LNCaP clone FGC (cell line): ENCODE measurements around the gene TMEM94.
A peak's percentile ranks its signal among the peaks of the same experiment; 100 is the strongest.

Source experiments
- DNase-seq: peaks from one replicate; pipeline ENCODE4 v3.0.0-alpha.2; 2011; ENCODE audit warnings: low read depth
- H3K4me3 ChIP-seq: 2 replicates; pipeline ENCODE4 v1.5.1; 2011; ENCODE audit warnings: mild to moderate bottlenecking, low read depth, low read length, control low read depth
- CTCF ChIP-seq: IDR thresholded peaks from 2 replicates; pipeline ENCODE4 v1.5.1; 2012; ENCODE audit warnings: mild to moderate bottlenecking; ENCODE audit not compliant: control insufficient read depth, insufficient read depth; ENCODE audit errors: extremely low read depth

Gene TMEM94

GRCh38 chr17:75503337-75503950 is 47.0 kb downstream of the TMEM94 start:
- DNase-seq: no peak
- no peak overlapping the region for H3K4me3 ChIP-seq
- TF ChIP-seq CTCF: no peak

- TF ChIP-seq CTCF: no peak
- no peak overlapping the region for H3K4me3 ChIP-seq
- DNase-seq: no peak
These were observed 47.5 kb downstream of the TMEM94 start for GRCh38 chr17:75503976-75504346.

DNA sequence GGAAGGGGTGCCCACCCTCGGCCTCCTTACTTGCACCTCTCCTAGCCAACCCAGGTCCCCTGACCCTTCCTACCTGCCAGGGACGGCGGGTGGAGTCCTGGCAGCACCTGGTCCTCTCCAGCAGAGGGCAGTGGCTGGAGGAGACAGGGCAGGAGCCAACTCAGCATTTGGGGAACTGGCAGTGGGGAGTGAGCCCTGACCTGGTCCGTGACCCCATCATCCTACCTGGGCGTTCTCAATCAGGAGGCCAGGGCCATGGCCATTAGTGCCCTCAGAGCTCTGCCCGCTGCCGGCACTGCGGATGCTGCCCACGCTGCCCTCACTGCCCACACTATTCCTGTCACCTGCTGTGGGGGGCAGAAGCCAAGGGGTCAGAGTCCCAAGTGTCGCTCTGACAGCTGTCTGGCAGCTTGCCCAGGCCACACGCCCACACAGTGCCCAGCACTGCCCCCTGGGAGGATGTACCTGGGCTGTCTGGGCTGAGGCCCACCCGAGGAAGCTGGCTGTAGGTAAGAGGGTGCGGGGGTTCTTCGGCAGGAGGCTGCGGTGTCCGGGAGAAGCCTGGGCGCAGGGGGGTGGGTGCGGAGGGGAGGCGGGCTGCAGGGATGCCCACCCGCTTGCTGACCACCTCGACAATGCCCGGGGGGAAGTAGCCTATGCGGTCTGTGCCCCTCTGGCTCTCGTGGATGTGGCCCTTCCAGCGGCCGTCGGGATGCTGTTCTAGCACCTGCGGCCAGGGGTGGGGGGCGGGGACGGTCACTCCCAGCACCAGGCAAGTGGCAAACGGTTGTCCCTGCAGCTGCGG is 48.1 kb downstream of the TMEM94 start:
- peak; percentile 89 for TF ChIP-seq CTCF
- no peak overlapping the region for H3K4me3 ChIP-seq
- no peak for DNase-seq

DNA sequence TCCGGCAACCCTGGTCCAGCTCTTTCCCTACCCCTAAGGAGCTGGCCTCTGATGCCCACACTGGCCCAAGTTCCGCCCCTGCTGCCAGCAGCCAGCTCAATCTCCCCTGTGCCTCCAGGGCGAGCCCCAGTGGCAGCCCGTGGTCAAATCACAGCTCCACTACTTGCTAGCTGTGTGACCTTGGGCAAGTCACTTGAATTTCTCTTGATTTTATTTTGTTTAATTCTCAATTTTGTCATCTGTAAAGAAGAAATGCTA is 48.6 kb downstream of the TMEM94 start:
- no peak for TF ChIP-seq CTCF
- no peak overlapping the region for H3K4me3 ChIP-seq
- DNase-seq: no peak

GRCh38 chr17:75505640-75506039 is 49.2 kb downstream of the TMEM94 start:
- TF ChIP-seq CTCF: no peak
- DNase-seq: no peak
- H3K4me3 ChIP-seq: no peak overlapping the region

DNA sequence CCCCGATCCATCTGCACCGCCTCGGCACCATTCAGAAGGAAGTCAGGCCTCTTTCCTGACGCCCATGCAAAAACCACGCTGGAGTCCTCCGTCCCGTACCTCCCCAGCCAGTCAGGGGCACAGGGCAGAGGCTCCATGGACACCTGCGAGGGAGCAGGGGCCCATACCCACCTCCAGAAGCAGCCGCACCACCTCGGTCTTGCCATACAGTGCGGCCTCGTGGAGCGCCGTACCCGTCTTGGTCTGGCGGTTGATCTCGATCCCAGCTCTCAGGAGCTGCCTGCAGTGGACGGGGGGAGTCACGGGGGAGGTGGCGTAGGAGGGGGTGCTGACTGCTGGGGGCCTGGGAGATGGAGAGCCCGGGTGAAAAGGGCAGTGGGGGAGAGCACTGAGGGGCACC is 49.7 kb downstream of the TMEM94 start:
- no peak overlapping the region for H3K4me3 ChIP-seq
- TF ChIP-seq CTCF: no peak
- DNase-seq: no peak

GRCh38 chr17:75506888-75507287 is 50.5 kb downstream of the TMEM94 start:
- TF ChIP-seq CTCF: no peak
- DNase-seq: no peak
- H3K4me3 ChIP-seq: no peak overlapping the region
